NCI-H146 treated with DMSO at 0.1 percent for 48 hours (cell line): ENCODE results near the gene WDR43.

Experiments used
- DNase-seq: peaks from one replicate; lab custom pipeline; 2025; ENCODE audit not compliant: unreplicated experiment; lab: John Stamatoyannopoulos, UW

WDR43 gene

GRCh38 chr2:28906821-28907220 lies 12.4 kb downstream of the WDR43 start:
- no peak for DNase-seq

DNA sequence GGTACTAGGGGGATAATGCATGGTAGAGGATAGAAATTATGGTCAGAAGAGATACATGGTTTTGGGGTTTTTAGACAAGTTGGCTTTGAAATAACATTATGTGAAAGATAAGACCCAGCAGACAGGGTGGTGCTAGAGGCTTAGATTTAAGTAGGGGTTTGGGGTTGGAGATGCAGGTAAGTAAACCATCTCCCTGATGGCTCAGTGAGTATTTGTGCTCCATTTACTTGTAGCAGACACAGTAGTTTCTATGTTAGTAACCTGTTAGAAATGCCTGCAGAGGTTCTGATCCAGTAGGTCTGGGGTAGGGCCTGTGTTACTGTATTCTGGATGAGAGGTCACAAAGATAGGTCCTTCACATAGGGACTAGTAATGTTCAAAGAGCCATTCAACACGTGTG lies 13.7 kb downstream of the WDR43 start:
- DNase-seq, result no peak

DNA sequence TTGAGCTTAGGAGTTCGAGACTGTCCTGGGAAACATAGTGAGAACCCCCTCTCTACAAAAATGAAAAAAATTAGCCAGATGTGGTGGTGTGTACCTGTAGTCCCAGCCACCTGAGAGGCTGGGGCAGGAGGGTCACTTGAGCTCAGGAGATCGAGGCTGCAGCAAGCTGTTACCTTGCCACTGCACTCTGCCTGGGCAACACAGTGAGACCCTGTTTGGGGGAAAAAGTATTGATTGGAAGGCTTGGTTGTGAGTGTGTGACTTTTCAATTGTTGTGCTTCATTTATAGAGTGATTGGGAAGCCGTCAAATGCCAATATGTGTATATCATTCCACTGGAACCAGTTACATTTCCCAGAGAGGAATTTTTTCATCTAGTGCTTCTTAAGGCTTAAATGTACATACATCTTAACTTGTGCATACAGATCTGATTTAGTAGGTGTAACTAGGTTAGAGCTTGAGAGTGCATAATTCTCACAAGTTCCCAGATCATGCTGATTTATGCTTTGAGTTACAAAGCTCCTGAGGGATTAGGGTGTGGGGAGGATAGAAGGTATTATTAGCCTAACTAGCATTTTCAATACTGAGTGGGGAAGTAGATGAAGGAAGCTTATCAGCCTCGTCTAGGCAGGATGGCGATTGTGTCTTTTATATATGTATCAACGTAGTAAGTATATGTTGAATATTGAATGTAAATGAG lies 15.3 kb downstream of the WDR43 start:
- DNase-seq, result no peak

DNA sequence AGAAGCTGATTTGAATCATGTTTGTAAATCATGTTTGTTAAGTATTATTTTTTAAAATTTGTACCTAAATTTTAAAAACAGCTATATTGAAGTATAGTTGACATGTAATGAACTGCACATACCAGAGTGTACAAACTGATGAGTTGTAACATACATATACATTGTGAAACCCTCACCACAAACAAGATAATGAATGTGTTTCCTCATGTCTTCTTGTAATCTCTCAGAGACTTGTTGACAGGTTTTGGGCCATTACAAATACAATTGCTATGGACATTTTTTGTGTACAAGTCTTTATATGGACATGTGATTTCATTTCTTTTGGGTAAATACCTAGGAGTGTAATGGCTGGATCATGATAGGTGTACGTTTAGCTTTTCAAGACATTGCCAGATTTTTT lies 21.5 kb downstream of the WDR43 start:
- DNase-seq, result no peak

- DNase-seq, result no peak
Observed at GRCh38 chr2:28926847-28927246, 32.4 kb downstream of the WDR43 start.

- DNase-seq, result no peak
Observed at GRCh38 chr2:28927469-28927868, 33.0 kb downstream of the WDR43 start.

GRCh38 chr2:28927878-28928277 lies 33.4 kb downstream of the WDR43 start:
- no peak for DNase-seq

DNA sequence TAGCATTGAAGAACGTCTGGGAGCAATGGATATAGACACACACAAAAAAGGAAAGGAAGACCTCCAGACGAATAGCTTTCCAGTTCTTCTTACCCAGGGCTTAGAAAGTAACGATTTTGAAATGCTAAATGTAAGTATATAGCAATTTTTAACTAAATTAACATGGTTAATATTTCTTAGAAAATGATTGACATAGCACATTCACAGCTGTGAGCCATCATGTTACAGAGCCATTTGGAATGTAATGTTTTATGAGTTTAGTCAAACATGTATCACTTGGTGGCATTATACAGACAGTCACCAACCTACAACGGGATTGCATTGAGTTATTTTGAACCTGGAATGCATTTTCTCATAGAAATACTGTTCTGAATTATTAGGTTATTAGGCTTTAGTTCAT lies 35.1 kb downstream of the WDR43 start:
- no peak for DNase-seq

DNA sequence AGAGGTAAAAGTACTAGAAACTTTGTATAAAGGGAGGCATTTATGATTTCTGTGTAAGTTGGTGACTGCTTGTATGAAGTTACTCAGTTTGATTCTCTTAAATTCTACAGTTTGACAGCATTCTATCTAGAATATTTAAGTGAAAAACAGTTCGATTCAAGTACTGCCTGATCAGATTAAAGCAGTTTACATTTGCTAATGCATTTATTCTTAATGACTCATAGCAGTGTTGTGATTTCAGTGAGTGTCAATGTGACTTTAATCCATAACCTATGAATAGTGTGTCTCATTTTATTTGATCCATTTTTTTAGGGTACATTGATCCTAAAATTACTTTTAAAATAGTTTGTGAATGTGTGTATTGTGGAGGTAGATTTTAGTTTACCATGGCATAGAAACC lies 35.7 kb downstream of the WDR43 start:
- no peak for DNase-seq

DNA sequence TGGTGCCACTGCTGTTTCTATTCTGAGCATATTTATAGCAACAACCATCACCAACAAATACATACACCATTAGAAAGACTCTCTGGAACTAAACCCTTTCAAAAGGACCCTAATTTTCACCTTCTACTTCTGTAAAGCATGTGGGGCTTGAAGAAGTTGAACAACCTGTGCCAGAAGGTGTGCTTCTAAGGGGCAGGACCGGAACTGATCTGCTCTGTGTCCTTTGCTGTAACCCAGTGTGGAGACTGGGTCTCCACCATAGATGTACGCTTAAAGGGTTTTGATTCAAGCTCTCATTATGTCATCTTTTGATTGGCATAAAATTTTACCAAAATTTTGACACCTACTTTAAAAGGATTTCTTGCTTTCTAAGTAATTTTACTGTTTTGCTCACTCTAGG lies 40.3 kb downstream of the WDR43 start:
- no peak for DNase-seq

- DNase-seq, result no peak
Observed at GRCh38 chr2:28941008-28941407, 46.5 kb downstream of the WDR43 start.

GRCh38 chr2:28944535-28945248 lies 50.2 kb downstream of the WDR43 start:
- no peak for DNase-seq

- no peak for DNase-seq
Observed at GRCh38 chr2:28948160-28948559, 53.7 kb downstream of the WDR43 start.

GRCh38 chr2:28949190-28949589 lies 54.7 kb downstream of the WDR43 start:
- no peak for DNase-seq

GRCh38 chr2:28949617-28950305 lies 55.3 kb downstream of the WDR43 start:
- DNase-seq, result no peak

DNA sequence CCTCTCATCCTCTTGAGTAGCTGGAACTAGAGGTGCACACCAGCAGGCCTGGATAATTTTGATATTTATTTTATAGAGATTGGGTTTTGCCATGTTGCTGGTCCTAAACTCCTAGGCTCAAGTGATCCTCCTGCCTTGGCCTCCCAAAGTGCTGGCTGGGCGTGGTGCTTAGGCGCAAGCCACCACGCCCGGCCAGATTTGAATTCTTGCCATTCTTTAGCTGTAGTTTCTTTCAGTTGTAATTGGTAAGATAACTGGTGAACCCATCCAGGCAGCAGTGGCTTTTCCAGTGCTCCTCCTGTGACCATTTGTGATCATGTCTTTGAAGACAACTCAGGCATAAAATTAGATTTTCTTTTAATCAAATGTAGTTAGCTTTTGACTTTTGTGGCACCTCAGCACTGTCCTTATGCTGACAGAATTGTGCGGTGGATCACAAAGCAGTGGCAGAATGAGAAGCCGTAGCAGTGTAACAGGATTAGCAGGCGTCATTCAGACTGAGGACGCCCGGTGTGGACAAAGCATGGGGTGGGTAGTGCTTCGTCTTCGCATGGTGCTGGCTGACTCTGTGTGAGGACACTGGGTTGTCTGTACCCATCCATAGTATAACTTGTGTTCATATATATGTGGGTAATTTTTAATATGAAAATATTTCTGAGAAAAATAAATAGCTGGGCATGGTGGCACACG lies 56.6 kb downstream of the WDR43 start:
- no peak for DNase-seq

GRCh38 chr2:28951910-28952835 lies 57.7 kb downstream of the WDR43 start:
- DNase-seq, result no peak

GRCh38 chr2:28952836-28953211 lies 58.4 kb downstream of the WDR43 start:
- DNase-seq, result no peak

GRCh38 chr2:28955467-28955866 lies 61.0 kb downstream of the WDR43 start:
- DNase-seq, result no peak

- no peak for DNase-seq
Observed at GRCh38 chr2:28956415-28956826, 62.0 kb downstream of the WDR43 start.

GRCh38 chr2:28956890-28957289 lies 62.4 kb downstream of the WDR43 start:
- DNase-seq, result no peak
